HepG2 (cell line): Measurements from ENCODE around the gene NUSAP1. TPM values are rescaled to one million over a fixed set of nuclear protein-coding genes. Genes with fewer than 3 reads are reported as not detected.
A peak's percentile ranks its signal among the peaks of the same experiment; 100 is the strongest.

ENCODE experiments used
- ATF7-NPFF ChIP-seq: sonication (generic); formaldehyde crosslinking; IDR thresholded peaks from 2 replicates; pipeline ENCODE4 v1.8.1; 2023; ENCODE audit warnings: mild to moderate bottlenecking, low read depth, missing genetic modification reagents, moderate library complexity
- HBP1 ChIP-seq: IDR thresholded peaks from 2 replicates; pipeline ENCODE4 v1.6.1; 2016; ENCODE audit warnings: low read depth, control low read depth
- MEF2D ChIP-seq: sonication (generic); formaldehyde crosslinking; IDR thresholded peaks from 2 replicates; pipeline ENCODE4 v1.5.1; 2020; ENCODE audit warnings: mild to moderate bottlenecking, missing genetic modification reagents
- NFRKB ChIP-seq: fragments of 450-650 bp; IDR thresholded peaks from 2 replicates; pipeline ENCODE4 v1.6.1; 2017
- PAWR ChIP-seq: sonication (generic); formaldehyde crosslinking; IDR thresholded peaks from 2 replicates; pipeline ENCODE4 v1.4.0; 2020; ENCODE audit warnings: missing genetic modification reagents, mild to moderate bottlenecking, borderline replicate concordance
- RFXANK ChIP-seq: IDR thresholded peaks from 2 replicates; pipeline ENCODE4 v1.6.1; 2016
- YEATS2 ChIP-seq: sonication (generic); formaldehyde crosslinking; IDR thresholded peaks from 2 replicates; pipeline ENCODE4 v1.4.0; 2020; ENCODE audit warnings: missing genetic modification reagents, borderline replicate concordance
- ZBTB40 ChIP-seq, 2 experiments: fragments of 450-650 bp in 1 of 2; sonication (generic) in 1 of 2; formaldehyde crosslinking in 1 of 2; IDR thresholded peaks; 2 replicates each; pipeline versions ENCODE4 v1.6.1 to v1.8.0; 2016 to 2022; ENCODE audit warnings: antibody characterized with exemption in 1 of 2, mild to moderate bottlenecking in 1 of 2, missing genetic modification reagents in 1 of 2
- ZNF441 ChIP-seq: sonication (generic); formaldehyde crosslinking; IDR thresholded peaks from 2 replicates; pipeline ENCODE4 v1.7.0; 2021; ENCODE audit warnings: missing genetic modification reagents, borderline replicate concordance
- ZNF460 ChIP-seq: sonication (generic); formaldehyde crosslinking; IDR thresholded peaks from 2 replicates; pipeline ENCODE4 v1.5.1; 2020; ENCODE audit warnings: missing genetic modification reagents, mild to moderate bottlenecking, borderline replicate concordance
- ZNF598 ChIP-seq: sonication (generic); formaldehyde crosslinking; IDR thresholded peaks from 2 replicates; pipeline ENCODE4 v1.5.1; 2020; ENCODE audit warnings: mild to moderate bottlenecking, missing genetic modification reagents, borderline replicate concordance
- ZNF747 ChIP-seq: sonication (generic); formaldehyde crosslinking; IDR thresholded peaks from 2 replicates; pipeline ENCODE4 v1.8.1; 2023; ENCODE audit warnings: missing genetic modification reagents, mild to moderate bottlenecking, borderline replicate concordance
- ZNF891 ChIP-seq: sonication (generic); formaldehyde crosslinking; IDR thresholded peaks from 2 replicates; pipeline ENCODE4 v1.5.0; 2020; ENCODE audit warnings: mild to moderate bottlenecking, missing genetic modification reagents
- polyA plus RNA-seq, 8 experiments: library from polyadenylated mRNA; depleted of rRNA in 3 of 8; stranded (reverse) in 7 of 8; unstranded in 1 of 8; fragments of >200 nt; fragmentation: Illumina TruSeq in 4 of 8; extraction: Trizol in 4 of 8; gene quantifications; 2 replicates each; pipeline versions ENCODE4 v1.2.1 to v1.2.3, GENCODE V29; 2011 to 2016; ENCODE audit warnings: low read depth in 4 of 8, missing spikeins in 1 of 8, mixed read lengths in 1 of 8; ENCODE audit not compliant: insufficient read depth in 1 of 8
- total RNA-seq, 5 experiments: library from RNA; depleted of rRNA; stranded (reverse); fragments of >200 nt; fragmentation: Illumina TruSeq; extraction: Trizol; gene quantifications; 2 replicates each; pipeline ENCODE4 v1.2.3, GENCODE V29; 2016; ENCODE audit warnings: low read depth in 1 of 5
- TF ChIP-seq, protein P1 (sequence below): IDR thresholded peaks from 2 replicates; pipeline ENCODE4 v1.6.1; 2012; ENCODE audit warnings: inconsistent platforms
- TF ChIP-seq, protein P2 (sequence below): sonication (generic); formaldehyde crosslinking; IDR thresholded peaks from 2 replicates; pipeline ENCODE4 v1.5.0; 2020; ENCODE audit warnings: missing genetic modification reagents
- TF ChIP-seq, protein P3 (sequence below): IDR thresholded peaks from 2 replicates; pipeline ENCODE4 v1.6.1; 2016; ENCODE audit warnings: control low read depth

The NUSAP1 gene
- total and polyA plus RNA-seq, 2 of the 13 experiments (the other 11 are each of a cell fraction or from before 2014, with no cell fraction given) = 59.5 to 106 TPM

DNA sequence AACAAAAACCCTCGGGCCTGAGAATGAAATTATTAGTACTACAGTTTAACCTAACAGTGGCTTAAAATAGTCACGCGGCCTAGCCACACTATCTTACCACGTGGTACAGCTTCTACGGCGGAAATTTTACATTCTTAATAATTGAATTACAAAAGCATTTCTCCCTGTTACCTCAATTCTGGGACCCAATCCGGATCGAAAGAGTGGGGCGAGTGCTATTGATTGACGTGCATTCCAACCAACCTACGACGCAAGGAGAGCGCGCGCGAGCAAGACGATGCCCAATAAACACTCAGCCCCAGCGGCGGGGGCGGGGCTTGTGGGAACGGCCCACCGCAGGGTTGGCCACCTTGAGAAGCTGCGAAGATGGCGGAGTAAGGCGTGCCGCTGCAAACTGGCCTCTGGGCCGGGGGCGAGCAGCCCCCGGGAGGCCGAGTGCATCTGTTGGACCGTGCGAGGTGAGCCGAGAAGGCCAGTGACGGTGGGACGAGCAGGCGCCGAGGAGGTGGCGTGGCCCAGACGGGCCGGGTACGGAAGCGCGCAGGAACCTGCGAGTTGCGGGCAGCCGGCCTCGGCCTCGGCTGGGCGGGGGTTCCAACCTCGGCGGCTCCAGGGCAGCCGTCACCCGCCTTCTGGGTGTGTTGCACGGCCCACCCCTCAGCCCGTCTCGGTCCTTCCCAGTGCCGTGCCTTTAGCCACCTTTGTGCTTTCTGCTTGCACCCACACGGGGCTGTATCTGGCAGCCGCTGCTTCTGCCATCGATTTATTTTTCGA is 48.8 kb upstream of the NUSAP1 start (continued):
- peak; percentile 53; the same call in 1 of the 2 replicates for TF ChIP-seq ZNF598 (CRISPR knock-in tag)
- TF ChIP-seq, protein P1, sequence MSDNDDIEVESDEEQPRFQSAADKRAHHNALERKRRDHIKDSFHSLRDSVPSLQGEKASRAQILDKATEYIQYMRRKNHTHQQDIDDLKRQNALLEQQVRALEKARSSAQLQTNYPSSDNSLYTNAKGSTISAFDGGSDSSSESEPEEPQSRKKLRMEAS = peak; percentile 26
- TF ChIP-seq YEATS2 (CRISPR knock-in tag) = peak; percentile 88
- TF ChIP-seq HBP1 (CRISPR knock-in tag) = no peak
- TF ChIP-seq, protein P2, sequence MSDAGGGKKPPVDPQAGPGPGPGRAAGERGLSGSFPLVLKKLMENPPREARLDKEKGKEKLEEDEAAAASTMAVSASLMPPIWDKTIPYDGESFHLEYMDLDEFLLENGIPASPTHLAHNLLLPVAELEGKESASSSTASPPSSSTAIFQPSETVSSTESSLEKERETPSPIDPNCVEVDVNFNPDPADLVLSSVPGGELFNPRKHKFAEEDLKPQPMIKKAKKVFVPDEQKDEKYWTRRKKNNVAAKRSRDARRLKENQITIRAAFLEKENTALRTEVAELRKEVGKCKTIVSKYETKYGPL = no peak
- peak; percentile 59 for TF ChIP-seq MEF2D (CRISPR knock-in tag)
- no peak for TF ChIP-seq ZBTB40 (IDR thresholded peaks at IDR 0.05)
- TF ChIP-seq ZBTB40 (CRISPR knock-in tag; IDR thresholded peaks at IDR 0.05) = 0 out of 2 replicates have a peak, but pooled peaks have one; percentile 32
- no peak for TF ChIP-seq RFXANK
- 0 out of 2 replicates have a peak, but pooled peaks have one; percentile 43 for TF ChIP-seq ZNF747 (CRISPR knock-in tag)
- 0 out of 2 replicates have a peak, but pooled peaks have one; percentile 48 for TF ChIP-seq PAWR (CRISPR knock-in tag)
- no peak; the same call in 1 of the 2 replicates for TF ChIP-seq ZNF891 (CRISPR knock-in tag)
- 0 out of 2 replicates have a peak, but pooled peaks have one; percentile 48 for TF ChIP-seq ZNF441 (CRISPR knock-in tag)
- TF ChIP-seq NFRKB = no peak
- TF ChIP-seq, protein P3, sequence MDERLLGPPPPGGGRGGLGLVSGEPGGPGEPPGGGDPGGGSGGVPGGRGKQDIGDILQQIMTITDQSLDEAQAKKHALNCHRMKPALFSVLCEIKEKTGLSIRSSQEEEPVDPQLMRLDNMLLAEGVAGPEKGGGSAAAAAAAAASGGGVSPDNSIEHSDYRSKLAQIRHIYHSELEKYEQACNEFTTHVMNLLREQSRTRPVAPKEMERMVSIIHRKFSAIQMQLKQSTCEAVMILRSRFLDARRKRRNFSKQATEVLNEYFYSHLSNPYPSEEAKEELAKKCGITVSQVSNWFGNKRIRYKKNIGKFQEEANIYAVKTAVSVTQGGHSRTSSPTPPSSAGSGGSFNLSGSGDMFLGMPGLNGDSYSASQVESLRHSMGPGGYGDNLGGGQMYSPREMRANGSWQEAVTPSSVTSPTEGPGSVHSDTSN (CRISPR knock-in tag) = peak; percentile 99
- peak; percentile 50; the same call in 1 of the 2 replicates for TF ChIP-seq ATF7-NPFF (CRISPR knock-in tag)
- TF ChIP-seq ZNF460 (CRISPR knock-in tag) = no peak
